GM12872 (cell line): Measurements from ENCODE around the gene GRIK3.

Source experiments
- CTCF ChIP-seq: IDR thresholded peaks from 3 replicates; pipeline ENCODE4 v1.5.1; 2011; ENCODE audit warnings: low read depth, mild to moderate bottlenecking, low read length, moderate library complexity; ENCODE audit not compliant: insufficient read depth

Gene GRIK3

GRCh38 chr1:36913016-36913415, 121.3 kb downstream of the GRIK3 start:
- no peak for TF ChIP-seq CTCF

GRCh38 chr1:36912365-36912865, 121.9 kb downstream of the GRIK3 start:
- TF ChIP-seq CTCF, result no peak

GRCh38 chr1:36911561-36912364, 122.6 kb downstream of the GRIK3 start:
- TF ChIP-seq CTCF, result no peak

GRCh38 chr1:36910886-36911540, 123.3 kb downstream of the GRIK3 start:
- TF ChIP-seq CTCF, result no peak

GRCh38 chr1:36909946-36910725, 124.2 kb downstream of the GRIK3 start:
- TF ChIP-seq CTCF, result no peak

GRCh38 chr1:36908096-36908495, 126.2 kb downstream of the GRIK3 start:
- TF ChIP-seq CTCF, result no peak

- TF ChIP-seq CTCF, result no peak
Observed at GRCh38 chr1:36906555-36906954, 127.8 kb downstream of the GRIK3 start.
